Hematopoietic multipotent progenitor cell treated with erythropoietin and hydrocortisone succinate and interleukin-3 and kit ligand, for 8 days (in vitro differentiated cells): ENCODE results near the gene CTNNB1.

Experiments
- DNase-seq: peaks from one replicate; pipeline ENCODE4 v3.0.0-alpha.2; 2015

The CTNNB1 gene

DNA sequence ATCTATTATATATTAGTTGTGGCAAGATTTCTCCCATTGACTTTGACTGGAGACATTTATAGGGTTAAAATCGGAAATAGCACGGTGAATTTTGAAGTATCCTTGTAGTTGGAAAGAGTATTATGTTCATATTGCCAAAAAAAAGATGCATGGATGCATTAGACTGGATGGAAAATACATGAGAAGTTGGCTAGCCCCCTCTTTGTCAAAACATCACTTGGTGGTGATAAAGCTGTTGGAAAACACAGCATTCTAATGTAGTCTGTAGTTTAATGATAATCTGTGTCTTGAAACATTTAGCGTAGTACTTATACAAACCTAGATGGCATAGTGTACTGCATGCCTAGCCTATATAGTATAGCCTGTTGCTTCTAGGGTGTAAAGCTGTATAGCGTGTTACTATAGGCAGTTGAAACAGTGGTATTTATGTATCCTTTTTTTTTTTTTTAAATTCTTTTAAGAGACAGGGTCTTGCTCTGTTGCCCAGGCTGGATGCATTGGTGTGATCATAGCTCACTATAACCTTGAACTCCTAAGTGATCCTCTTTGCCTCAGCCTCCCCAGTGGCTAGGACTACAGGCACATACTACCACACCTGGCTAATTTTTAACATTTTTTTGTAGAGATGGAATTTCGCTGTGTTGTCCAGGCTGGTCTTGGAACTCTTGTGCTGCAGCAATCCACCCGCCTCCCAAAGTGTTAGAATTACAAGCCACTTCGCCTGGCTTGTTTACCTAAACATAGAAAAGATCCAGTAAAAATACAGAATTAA is 21.8 kb downstream of the CTNNB1 start:
- DNase-seq = no peak

DNA sequence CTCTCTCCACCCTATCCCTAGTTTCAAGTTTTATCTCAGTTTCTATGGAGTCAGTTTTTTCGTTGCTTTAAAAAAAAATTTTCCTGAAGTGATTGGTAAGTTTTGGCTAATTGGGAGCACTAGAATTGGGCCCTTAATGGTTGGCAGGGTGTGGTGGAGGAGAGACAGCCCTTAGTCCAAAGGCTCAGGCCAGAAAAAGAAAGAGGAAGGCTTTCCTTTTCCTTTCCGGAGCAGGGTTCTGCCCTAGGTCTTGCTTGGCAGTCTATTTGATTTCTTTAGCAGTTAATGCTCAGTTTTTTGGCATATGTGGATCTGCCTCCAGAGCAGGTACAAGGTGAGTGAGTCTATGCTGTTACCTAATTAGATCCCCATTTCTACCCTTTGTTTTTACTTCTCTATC is 22.7 kb downstream of the CTNNB1 start:
- no peak for DNase-seq

DNA sequence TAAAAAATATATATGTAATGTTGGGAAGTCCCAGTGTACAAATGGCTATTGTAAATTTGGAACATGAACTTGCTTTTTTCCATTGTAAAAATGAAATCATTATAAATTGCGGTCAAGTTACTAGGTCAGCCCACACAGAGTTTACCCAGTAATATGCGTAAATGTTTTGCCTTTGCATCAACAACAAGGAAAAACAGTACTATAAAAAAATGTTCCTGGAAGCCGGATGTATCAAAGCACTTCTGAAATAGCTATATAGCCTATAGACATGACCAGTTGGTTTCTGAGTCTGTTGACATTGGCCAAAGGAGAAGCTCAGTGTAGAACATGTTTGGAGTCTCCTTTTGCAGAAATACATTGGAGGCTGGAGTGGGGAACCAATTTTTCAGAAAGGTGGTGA is 23.2 kb downstream of the CTNNB1 start:
- no peak for DNase-seq

DNA sequence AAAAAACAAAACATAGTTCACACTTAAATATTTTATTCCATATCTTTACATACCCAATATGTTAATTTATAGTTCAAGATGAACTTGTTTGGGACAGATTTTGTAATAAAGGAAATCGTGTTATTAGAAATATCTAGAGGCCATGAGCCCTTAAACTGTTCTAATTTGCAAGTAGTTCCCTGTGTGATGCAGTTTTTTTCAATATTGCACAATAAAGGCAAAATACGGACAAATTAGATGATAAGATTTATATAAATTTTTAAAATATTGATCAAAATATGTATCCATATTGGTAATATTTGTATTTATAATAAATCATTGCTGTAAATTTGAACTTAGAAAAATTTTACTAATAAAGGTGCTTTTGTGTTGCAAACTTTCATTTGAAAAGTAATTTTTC is 23.8 kb downstream of the CTNNB1 start:
- DNase-seq = no peak

DNA sequence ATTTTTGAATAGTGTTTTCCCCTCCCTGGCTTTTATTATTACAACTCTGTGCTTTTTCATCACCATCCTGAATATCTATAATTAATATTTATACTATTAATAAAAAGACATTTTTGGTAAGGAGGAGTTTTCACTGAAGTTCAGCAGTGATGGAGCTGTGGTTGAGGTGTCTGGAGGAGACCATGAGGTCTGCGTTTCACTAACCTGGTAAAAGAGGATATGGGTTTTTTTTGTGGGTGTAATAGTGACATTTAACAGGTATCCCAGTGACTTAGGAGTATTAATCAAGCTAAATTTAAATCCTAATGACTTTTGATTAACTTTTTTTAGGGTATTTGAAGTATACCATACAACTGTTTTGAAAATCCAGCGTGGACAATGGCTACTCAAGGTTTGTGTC is 24.4 kb downstream of the CTNNB1 start:
- DNase-seq = no peak

DNA sequence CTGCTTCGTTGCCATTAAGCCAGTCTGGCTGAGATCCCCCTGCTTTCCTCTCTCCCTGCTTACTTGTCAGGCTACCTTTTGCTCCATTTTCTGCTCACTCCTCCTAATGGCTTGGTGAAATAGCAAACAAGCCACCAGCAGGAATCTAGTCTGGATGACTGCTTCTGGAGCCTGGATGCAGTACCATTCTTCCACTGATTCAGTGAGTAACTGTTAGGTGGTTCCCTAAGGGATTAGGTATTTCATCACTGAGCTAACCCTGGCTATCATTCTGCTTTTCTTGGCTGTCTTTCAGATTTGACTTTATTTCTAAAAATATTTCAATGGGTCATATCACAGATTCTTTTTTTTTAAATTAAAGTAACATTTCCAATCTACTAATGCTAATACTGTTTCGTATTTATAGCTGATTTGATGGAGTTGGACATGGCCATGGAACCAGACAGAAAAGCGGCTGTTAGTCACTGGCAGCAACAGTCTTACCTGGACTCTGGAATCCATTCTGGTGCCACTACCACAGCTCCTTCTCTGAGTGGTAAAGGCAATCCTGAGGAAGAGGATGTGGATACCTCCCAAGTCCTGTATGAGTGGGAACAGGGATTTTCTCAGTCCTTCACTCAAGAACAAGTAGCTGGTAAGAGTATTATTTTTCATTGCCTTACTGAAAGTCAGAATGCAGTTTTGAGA is 25.0 kb downstream of the CTNNB1 start:
- no peak for DNase-seq

DNA sequence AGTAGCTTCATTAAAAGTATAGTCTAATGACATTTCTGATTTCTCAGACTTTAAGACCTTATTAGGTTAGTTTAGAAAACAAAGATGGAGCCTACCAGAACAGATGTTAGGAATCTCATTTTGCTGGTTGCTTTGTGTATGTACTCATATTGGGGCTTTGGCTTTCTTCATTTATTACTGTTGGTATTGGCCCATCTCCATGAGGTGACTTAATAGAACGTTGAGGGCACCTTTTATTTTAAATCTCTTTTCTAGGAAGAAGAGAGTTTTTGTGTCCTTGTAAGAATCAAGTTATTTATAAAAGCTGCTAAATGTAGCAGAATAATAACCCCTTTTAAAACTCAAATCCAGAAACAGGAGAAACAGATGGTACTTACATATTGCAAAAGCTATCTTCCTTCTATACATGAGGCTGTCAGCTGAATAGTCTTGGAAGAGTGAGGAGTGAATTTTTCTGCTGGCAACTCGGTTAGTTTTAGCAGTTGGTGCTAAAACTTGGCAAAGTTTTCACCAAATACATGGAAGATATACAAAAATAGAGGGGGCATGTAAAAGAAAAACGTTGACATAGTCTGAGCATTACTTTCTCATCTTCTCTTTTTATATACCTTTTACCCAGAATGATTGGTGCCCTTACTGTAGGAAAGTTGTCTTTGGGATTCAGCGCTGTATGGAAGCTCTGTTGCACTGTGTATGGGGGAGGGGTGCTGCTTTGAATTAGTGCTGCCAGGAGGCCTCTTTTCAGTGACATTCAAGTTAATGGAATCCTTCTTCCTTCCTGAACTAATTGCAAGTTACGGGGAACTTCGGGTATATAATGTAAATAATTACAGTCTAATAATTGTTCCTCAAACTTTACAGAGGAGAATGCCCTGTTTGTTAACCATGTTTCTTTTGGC is 35.8 kb downstream of the CTNNB1 start:
- DNase-seq = no peak

DNA sequence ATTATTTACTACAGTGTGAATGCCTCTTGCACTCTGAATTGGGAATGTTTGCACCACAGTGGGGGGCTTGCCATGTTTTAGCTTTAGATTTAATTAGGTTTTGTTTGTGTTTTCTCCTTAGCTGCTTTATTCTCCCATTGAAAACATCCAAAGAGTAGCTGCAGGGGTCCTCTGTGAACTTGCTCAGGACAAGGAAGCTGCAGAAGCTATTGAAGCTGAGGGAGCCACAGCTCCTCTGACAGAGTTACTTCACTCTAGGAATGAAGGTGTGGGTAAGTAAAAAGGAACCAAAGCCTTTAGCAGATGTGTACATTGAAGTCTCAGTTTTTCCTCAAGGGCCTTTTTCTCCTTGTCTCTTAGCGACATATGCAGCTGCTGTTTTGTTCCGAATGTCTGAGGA is 36.9 kb downstream of the CTNNB1 start:
- DNase-seq = no peak

DNA sequence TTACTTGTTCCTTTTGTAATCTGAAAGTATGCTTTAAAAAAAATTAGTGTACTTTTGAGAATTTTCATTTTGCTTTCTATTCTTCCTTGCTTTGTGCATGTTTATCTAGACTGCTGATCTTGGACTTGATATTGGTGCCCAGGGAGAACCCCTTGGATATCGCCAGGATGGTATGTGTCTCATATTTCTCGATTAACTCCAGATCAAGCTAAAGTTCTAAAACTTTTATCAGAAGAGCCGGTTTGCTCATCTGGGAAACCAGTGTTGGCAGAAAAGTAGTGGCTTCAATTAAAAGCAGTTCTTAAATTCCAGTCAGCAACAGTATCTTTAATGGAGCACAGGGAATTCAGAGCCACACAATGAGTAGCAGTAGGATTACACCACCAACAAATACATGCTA is 38.6 kb downstream of the CTNNB1 start:
- no peak for DNase-seq

DNA sequence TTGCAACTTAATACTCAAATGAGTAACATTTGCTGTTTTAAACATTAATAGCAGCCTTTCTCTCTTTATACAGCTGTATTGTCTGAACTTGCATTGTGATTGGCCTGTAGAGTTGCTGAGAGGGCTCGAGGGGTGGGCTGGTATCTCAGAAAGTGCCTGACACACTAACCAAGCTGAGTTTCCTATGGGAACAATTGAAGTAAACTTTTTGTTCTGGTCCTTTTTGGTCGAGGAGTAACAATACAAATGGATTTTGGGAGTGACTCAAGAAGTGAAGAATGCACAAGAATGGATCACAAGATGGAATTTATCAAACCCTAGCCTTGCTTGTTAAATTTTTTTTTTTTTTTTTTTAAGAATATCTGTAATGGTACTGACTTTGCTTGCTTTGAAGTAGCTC is 40.3 kb downstream of the CTNNB1 start:
- DNase-seq = no peak

DNA sequence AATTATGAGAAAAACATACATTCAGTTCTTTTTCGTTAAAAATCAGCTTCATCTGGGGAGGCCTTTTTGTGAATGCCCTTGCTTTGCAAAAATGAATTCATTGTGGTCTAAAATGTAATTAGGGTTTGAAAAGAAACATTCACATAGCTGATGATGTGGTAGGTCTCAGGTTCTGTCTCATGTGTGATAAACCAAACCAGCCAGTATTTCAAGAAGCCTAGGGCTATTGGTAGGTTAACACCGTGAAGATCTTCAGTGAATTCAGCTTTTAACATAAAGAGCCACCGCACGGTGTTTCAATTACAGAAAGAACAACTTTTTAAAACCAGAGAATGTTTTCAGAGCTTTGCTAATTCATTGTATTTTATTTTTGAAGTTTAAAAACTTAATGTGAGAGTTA is 41.9 kb downstream of the CTNNB1 start:
- no peak for DNase-seq

DNA sequence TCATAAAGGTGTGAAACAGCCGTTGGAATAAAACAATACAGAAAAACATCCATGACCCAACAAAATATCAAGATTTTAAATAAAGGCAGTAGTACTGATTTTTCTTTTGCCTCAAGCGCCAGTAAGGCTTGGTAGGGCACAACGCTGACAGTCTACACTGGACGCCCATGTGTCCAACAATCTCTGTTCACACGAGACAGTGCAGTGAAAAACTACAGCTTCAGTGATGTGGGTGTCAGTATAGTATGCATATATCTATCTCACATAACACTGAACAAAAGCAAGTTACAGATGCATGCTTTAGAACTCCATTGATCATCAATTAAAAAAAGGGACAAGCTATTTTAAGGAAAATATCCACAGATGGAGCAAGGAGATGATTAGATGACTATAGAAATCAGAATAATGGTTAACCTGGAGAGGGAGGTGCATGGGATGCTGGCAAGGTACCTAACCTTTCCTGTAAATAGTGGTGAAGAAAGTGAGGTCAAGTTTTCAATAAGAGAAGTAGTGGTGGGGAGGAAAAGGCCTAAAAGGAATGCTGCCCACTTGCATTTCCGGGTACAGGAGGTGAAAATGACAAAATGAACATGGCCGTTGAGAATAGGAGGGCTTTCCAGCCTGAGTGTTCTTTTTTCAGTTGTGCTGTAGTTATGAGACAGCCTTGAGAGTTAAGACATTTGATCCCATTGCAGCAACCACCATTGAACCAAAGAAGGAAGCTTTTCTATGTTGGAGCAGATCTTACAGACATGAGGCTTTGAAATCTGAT is 42.7 kb downstream of the CTNNB1 start:
- no peak for DNase-seq

DNA sequence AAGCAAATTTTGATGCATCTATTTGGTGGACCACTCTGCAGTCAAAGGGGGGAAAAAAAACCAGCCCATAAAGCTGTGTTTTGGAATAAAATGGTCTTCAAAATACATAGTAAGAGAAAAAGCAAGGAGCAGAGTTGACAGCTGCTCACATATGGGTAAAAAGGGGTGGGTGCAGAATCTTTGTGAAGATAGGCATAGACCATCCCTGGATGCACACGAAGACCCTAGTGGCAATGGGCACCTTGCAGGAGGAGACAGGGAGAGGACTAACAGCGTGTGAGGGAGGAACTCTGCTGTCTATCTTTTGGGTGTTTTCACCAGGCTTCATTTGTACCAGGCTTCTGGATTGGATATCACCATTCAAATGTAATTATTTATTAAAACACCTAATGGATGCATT is 43.9 kb downstream of the CTNNB1 start:
- no peak for DNase-seq

DNA sequence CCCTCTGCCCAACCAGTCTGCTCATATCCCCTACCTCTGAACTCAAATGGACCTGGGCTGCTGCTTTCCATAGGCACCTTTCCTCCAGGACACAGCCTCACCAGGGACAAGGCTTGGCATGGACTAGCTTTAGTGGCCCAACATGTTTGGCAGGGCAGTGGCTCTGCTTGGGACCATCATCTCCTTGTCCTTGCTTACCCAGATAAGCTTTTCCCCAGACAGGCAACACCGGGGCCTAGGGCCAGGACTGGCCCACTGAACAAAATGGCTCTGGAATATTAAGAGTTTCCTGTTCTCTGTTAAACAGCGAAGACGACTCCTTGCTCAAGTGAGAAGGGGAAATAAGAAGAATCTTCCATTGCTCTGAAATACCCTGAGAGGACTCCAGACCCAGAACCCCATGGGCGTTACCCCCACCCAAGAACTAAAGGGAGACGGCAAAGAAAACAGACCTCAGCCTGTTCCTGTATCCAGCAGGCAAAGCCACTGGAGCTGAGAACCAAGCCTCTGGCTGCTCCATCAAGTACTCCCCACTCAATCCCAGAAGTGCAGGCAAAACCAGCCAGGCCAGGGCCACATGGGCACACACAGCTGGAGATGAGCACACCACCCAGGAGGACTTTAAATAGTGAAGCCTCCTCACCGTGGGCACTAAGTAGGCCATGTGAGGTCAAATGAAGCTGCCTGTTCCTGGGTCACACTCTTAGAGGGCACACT is 45.5 kb downstream of the CTNNB1 start:
- no peak for DNase-seq

DNA sequence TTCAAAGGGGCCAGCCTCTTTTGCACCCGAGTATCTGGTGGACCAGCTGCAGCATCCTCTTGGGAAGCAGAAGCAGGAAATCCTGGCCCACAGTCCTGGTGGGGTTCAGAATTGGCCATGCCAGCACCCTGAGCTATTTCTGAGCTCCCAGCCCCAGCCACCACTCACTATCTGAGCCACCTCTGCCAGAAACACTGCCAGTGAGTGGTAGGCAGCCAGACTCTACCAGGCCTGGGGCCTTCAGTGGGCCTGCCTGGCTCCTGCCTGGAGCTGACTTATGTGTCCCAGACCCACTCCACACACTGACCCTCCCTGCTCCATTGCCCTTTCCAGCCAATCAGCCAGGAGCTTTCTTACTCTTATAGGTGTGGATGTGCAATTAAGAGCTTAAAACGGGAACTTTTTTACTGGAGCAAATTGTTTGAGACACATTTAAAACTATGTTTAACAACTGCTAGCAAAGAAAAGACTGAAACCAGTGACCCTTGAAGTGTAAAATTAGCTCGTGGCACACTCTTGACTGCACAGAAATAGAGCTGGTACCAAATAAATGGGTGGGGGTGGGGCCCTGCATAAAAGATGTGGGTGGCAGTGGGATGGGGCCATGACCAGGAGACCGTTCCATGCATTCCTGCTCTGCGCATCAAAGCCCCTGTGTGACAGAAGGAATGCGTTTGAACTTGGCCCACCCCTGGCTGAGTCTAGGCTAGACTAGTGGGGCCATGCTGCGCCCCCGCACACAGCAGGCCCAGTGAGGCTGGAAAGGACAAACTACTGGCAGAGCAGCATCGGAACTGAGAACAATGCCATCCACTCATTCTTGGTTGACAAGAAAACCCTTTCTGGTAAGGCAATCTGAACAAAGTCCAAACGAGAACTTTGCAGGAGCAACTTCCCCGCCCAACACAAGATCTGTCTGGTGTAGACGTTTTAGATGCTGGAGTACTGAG is 48.0 kb downstream of the CTNNB1 start:
- DNase-seq = no peak

DNA sequence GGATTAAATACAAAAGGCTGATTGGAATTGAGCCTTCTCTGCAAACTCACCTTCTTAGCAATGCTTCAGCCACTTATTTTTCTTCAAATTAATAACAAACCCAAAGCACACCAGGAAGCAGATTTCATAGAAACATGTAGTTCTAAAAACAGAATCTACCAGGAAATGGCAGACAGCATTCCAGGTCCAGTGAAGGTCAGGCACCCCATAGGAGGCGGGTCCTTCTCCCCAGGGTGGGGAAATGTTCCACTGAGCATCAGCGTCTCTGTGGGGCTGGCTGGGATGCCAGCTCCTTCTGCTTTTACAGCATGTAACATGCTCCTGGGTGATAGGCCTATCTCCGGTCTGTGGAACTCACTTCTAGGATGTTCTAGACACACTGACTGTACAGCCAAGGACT is 49.2 kb downstream of the CTNNB1 start:
- no peak for DNase-seq

DNA sequence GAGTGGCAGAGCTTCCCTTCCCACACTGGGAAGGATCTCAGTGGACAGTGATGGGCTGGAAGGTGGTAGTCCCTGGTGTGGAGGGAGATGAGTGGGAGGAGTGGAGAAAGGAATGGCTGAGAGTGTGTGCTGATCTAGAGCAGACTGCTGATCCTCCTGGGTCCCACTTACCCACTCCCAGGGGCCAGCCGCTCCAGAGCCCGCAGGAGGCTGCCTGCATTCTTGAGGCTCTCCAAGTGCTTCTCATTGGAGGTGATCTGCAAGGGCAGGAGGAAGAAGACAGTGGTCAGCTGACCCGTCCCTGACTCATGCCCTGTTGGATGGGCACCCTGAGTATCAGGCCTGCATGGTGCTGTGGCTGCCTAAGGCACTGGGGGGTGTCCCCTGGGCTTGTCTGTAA is 50.0 kb downstream of the CTNNB1 start:
- DNase-seq = no peak

DNA sequence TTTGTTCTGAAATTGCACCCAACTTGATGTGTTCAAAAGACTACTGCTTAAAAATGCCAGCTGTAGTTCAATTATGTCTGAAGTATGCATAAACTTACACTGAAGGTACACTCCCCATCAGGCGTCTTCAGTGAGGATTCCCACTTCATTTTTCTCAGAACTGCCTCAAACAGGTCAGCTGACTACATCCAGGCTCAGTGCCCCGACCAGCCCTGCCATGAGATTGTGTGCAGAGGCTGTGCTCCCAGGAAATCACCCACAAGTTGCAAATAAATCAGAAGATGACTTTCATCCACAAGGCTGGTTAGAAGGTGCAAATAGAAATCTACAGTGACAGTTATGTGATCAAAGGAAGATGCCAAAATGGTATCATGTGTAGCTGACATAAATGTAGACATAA is 51.5 kb downstream of the CTNNB1 start:
- no peak for DNase-seq

DNA sequence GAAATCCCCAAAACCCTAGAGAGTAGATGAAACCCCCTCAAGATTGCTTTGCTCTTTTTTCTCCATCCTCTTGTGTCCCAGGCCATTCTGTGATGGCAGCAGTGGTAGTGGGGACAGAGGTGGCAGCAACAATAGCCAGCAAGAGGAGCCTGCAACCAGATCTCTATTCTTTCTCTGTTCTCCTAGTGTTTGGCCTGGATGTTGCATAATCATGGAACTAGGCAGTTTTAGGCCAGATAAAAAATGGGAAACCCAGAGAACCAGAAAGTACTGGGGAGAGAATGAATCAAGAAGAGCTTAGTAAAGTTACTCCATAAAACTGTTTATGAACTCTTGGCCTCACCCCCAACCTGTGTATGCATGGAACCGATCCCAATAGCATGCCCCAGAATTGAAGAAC is 52.3 kb downstream of the CTNNB1 start:
- no peak for DNase-seq

DNA sequence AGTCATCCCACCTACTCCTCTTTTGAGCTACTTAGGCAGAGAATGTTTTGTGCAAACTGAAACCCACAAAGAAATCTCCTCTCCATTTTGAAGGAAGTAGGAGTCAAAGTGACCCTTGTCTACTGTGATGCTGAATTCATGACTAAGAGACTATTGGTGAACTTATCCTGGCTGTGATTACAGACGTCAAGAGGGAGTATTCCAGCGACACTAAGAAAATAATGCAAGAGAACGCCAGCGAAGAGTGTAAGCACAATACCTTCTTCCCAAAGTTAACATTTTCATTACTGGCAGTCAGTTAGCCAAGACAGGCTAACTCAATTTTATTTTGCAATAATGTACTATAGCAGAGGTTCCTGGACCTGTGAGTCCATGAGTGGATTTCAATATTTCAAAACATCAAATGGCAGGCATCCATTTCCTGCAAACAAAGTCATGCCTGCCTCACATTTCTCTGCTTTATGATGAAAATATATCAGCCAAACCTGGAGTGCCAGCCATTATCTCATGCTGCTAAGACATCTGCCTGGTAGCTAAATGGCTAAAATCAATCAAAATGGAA is 59.0 kb downstream of the CTNNB1 start:
- DNase-seq = no peak
